Thyroid gland (tissue), 4 donors: ENCODE data around the gene PEX14. TPM values are rescaled to one million over a fixed set of nuclear protein-coding genes. Genes with fewer than 3 reads are reported as not detected.

ENCODE experiments used
- DNase-seq, 2 donors: peaks; one replicate each; pipeline ENCODE4 v3.0.0-alpha.2; 2019
- H3K27ac ChIP-seq, 3 donors: fragments of 200-600 bp; sonication (generic); 1 replicate in 2 of 3; 2 replicates in 1 of 3; pipeline ENCODE4 v1.5.1; 2016 to 2019; ENCODE audit warnings: mild to moderate bottlenecking in 1 of 3, moderate library complexity in 1 of 3
- H3K27me3 ChIP-seq: fragments of 200-600 bp; sonication (generic); one replicate; pipeline ENCODE4 v1.5.1; 2019
- H3K36me3 ChIP-seq, 2 donors: fragments of 200-600 bp; sonication (generic); one replicate each; pipeline ENCODE4 v1.5.1; 2016 to 2019
- H3K4me1 ChIP-seq, 2 donors: fragments of 200-600 bp; sonication (generic); one replicate each; pipeline ENCODE4 v1.5.1; 2017 to 2019
- H3K4me3 ChIP-seq, 3 donors: fragments of 200-600 bp; sonication (generic); replicated peaks in 1 of 3; 1 replicate in 2 of 3; 2 replicates in 1 of 3; pipeline ENCODE4 v1.5.1; 2016; ENCODE audit warnings: mild to moderate bottlenecking in 1 of 3
- H3K9me3 ChIP-seq: fragments of 200-600 bp; sonication (generic); one replicate; pipeline ENCODE4 v1.5.1; 2017
- POLR2A ChIP-seq, 2 donors: fragments of 450-650 bp; IDR thresholded peaks; one replicate each; pipeline ENCODE4 v1.6.1; 2017; ENCODE audit warnings: antibody characterized with exemption in 2 of 2, mild to moderate bottlenecking in 2 of 2, moderate library complexity in 1 of 2
- WGBS, 2 donors: methylation state at CpG; one replicate each; pipeline ENCODE4 v1.1.5; 2017; 5-methylcytosine and 5-hydroxymethylcytosine counted together
- intact Hi-C: fragments of 100-400 bp; cut with DNase I; formaldehyde crosslinking; loops from one replicate; pipeline ENCODE4 v1.15.1; 2023
- total RNA-seq, 4 donors: library from RNA; depleted of rRNA; stranded (reverse); fragments of >200 nt; gene quantifications; one replicate each; pipeline ENCODE4 v1.2.3, GENCODE V29; 2016
- TF ChIP-seq, protein P1 (sequence below), 6 experiments: fragments of 200-600 bp in 3 of 6; fragments of 450-650 bp in 3 of 6; sonication (generic) in 3 of 6; IDR thresholded peaks; one replicate each; pipeline ENCODE4 v1.5.1; 2016 to 2019; ENCODE audit warnings: antibody characterized with exemption in 6 of 6, mild to moderate bottlenecking in 2 of 6, inconsistent platforms in 1 of 6, moderate library complexity in 1 of 6

Gene PEX14
- total RNA-seq, 4 donors from 2014 or later = 14.0 to 28.4 (median 20.7) TPM

GRCh38 chr1:10444248-10444647 is 30.5 kb upstream of the PEX14 start:
- Histone ChIP-seq H3K27ac (no peak overlapping the region), H3K36me3 (no peaks in the 10 kb centered on the region), H3K9me3 (no peaks in the 10 kb centered on the region), H3K27me3 (no peaks in the 10 kb centered on the region), H3K4me3 (no peak overlapping the region), H3K4me1 (no peaks in the 10 kb centered on the region)
- DNase-seq = no peak
- WGBS, 2 donors = 93 to 97% methylated on average over 6 of the region's 6 CpGs
- intact Hi-C loops = no loop called here
- TF ChIP-seq POLR2A (IDR thresholded peaks at IDR 0.05) = no peak
- TF ChIP-seq, protein P1, sequence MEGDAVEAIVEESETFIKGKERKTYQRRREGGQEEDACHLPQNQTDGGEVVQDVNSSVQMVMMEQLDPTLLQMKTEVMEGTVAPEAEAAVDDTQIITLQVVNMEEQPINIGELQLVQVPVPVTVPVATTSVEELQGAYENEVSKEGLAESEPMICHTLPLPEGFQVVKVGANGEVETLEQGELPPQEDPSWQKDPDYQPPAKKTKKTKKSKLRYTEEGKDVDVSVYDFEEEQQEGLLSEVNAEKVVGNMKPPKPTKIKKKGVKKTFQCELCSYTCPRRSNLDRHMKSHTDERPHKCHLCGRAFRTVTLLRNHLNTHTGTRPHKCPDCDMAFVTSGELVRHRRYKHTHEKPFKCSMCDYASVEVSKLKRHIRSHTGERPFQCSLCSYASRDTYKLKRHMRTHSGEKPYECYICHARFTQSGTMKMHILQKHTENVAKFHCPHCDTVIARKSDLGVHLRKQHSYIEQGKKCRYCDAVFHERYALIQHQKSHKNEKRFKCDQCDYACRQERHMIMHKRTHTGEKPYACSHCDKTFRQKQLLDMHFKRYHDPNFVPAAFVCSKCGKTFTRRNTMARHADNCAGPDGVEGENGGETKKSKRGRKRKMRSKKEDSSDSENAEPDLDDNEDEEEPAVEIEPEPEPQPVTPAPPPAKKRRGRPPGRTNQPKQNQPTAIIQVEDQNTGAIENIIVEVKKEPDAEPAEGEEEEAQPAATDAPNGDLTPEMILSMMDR (IDR thresholded peaks at IDR 0.05) = no peak

DNA sequence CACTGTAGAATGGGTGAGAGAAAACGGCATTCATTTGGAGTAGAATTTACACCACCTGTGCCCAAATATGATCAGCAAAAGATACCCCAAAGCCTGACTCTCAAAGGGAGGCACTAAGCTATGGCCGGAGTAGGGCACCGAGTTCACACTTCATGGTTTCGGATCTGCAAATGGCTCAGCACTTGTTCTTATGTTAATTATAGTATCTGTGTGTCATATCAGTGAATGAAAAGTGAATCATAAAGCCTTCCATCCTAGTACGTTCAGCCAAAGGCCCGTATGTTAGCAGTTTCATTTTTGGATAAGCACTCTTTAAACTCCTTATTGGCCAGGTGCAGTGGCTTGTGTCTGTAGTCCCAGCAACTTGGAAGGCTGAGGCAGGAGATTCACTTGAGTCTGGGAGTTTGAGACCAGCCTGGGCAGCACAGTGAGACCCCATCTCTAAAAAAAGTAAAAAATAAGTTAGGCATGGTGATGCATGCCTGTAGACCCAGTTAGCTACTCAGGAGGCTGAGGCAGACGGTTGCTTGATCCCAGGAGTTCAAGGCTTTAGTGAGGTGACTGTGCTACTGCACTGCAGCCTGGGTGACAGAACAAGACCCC is 29.9 kb upstream of the PEX14 start:
- no peak for TF ChIP-seq POLR2A (IDR thresholded peaks at IDR 0.05)
- TF ChIP-seq, protein P1 (IDR thresholded peaks at IDR 0.05) = no peak
- Histone ChIP-seq H3K9me3 (no peaks in the 10 kb centered on the region), H3K27me3 (no peaks in the 10 kb centered on the region), H3K4me3 (no peak overlapping the region), H3K4me1 (no peaks in the 10 kb centered on the region), H3K27ac (no peak overlapping the region), H3K36me3 (no peaks in the 10 kb centered on the region)
- no peak for DNase-seq
- 89 to 94% methylated on average over 7 of the region's 7 CpGs for whole genome bisulfite sequencing, 2 donors
- intact Hi-C loops = no loop called here

DNA sequence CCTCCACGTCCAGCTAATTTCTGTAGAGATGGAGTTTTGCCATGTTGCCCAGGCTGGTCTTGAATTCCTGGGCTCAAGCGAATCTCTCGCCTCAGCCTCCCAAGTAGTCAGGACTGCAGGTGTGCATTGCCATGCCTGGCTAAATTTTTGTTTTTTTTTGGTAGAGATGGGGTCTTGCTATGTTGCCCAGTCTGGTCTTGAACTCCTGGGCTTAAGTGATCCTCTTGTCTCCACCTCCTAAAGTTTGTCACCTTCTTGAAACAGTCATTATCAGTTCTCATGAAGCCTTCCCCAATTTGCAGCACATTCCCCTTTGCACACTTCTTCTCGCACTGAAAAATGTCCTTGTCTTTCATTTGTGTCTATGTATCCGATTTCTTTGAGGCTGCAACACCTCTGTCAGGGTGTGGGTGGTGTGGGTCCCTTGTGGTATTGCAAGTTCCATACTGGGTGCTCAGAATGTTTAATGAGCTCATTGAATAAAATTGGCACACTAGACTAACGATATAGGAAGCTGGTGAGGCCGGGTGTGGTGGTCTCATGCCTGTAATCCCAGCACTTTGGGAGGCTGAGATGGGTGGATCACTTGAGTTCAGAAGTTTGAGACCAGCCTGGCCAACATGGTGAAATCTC is 27.8 kb upstream of the PEX14 start:
- no peak overlapping the region for H3K4me3 ChIP-seq
- no peaks in the 10 kb centered on the region for H3K36me3 ChIP-seq
- WGBS, 2 donors = 90 to 97% methylated on average over 7 of the region's 7 CpGs
- no peak for TF ChIP-seq POLR2A (IDR thresholded peaks at IDR 0.05)
- TF ChIP-seq, protein P1 (IDR thresholded peaks at IDR 0.05) = no peak
- H3K4me1 ChIP-seq = no peaks in the 10 kb centered on the region
- intact Hi-C loops = no loop called here
- DNase-seq = no peak
- no peaks in the 10 kb centered on the region for H3K9me3 ChIP-seq
- no peaks in the 10 kb centered on the region for H3K27me3 ChIP-seq
- no peak overlapping the region for H3K27ac ChIP-seq

- intact Hi-C loops = no loop called here
- Histone ChIP-seq H3K9me3 (no peaks in the 10 kb centered on the region), H3K27me3 (no peaks in the 10 kb centered on the region), H3K4me1 (no peaks in the 10 kb centered on the region), H3K36me3 (no peaks in the 10 kb centered on the region), H3K4me3 (no peak within 1 kb of the TSS), H3K27ac (no peak within 1 kb of the TSS)
- 90 to 94% methylated on average over 10 of the region's 10 CpGs for WGBS, 2 donors
- TF ChIP-seq, protein P1 (IDR thresholded peaks at IDR 0.05) = no peak
- TF ChIP-seq POLR2A (IDR thresholded peaks at IDR 0.05) = no peak
- DNase-seq = no peak
These were observed 25.0 kb upstream of the PEX14 start, which contains the start of gene CORT for GRCh38 chr1:10449751-10450150. CORT (plus strand) TSS chr1:10450031; CDS start chr1:10450224, 193 bp downstream.

DNA sequence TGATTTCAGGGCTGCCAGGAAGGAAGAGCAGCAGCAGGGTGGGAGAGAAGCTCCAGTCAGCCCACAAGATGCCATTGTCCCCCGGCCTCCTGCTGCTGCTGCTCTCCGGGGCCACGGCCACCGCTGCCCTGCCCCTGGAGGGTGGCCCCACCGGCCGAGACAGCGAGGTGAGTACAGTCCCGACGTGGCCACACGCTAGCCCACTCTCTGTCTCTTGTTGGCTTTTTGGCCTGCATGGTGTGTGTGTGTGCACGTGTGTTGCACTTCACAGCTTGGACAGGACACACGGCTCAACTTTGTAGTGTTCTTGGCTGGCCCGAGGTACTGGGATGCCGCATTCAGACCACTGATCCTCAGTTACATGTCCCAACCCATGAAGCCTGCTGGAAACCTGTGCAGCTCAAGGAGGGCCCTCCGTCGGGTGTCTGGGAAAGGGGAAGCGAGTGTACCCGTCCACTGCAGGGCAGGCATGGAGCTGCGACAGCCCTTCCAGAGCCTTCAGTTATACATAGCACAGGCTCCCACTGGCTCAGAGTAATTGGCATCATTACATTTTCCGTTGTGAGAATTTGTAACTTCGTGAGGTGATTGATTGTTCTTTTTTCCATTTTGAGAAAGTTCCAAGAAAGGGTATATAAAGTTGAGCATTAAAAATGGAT is 24.5 kb upstream of the PEX14 start:
- no peak overlapping the region for H3K27ac ChIP-seq
- H3K4me1 ChIP-seq = no peaks in the 10 kb centered on the region
- H3K36me3 ChIP-seq = no peaks in the 10 kb centered on the region
- H3K9me3 ChIP-seq = no peaks in the 10 kb centered on the region
- DNase-seq = no peak
- H3K27me3 ChIP-seq = no peaks in the 10 kb centered on the region
- H3K4me3 ChIP-seq = no peak overlapping the region
- TF ChIP-seq, protein P1 (IDR thresholded peaks at IDR 0.05) = no peak
- intact Hi-C loops = no loop called here
- WGBS, 2 donors = 82 to 87% methylated on average over 14 to 21 of the region's 21 CpGs
